NCI-H1694 treated with DMSO at 0.1 percent for 48 hours (cell line): ENCODE results near the gene ID1.

Experiments used
- DNase-seq: peaks from one replicate; lab custom pipeline; 2025; lab: John Stamatoyannopoulos, UW

The ID1 gene, protein sequence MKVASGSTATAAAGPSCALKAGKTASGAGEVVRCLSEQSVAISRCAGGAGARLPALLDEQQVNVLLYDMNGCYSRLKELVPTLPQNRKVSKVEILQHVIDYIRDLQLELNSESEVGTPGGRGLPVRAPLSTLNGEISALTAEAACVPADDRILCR

DNA sequence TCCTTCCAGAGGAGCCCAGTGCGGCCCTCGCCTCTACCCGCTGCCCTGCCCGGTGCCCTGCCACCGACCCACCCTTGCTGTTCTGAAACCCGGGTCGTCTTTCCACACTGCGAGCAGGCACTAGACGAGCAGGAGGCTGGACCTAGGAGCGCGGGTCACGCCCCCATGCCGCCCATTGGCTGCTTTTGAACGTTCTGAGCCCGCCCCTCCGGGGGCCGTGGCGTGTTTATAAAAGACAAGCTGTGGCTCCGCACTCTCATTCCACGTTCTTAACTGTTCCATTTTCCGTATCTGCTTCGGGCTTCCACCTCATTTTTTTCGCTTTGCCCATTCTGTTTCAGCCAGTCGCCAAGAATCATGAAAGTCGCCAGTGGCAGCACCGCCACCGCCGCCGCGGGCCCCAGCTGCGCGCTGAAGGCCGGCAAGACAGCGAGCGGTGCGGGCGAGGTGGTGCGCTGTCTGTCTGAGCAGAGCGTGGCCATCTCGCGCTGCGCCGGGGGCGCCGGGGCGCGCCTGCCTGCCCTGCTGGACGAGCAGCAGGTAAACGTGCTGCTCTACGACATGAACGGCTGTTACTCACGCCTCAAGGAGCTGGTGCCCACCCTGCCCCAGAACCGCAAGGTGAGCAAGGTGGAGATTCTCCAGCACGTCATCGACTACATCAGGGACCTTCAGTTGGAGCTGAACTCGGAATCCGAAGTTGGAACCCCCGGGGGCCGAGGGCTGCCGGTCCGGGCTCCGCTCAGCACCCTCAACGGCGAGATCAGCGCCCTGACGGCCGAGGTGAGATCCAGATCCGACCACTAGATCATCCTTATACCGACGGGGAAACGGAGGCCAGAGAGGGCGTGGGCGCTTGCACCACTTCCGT lies at the start of gene ID1:
TSS of gene ID1 (plus strand) at position 259 of the 871 bp plus-strand sequence. CDS start at position 358, 99 bp downstream.
- DNase-seq = peak; percentile 97

DNA sequence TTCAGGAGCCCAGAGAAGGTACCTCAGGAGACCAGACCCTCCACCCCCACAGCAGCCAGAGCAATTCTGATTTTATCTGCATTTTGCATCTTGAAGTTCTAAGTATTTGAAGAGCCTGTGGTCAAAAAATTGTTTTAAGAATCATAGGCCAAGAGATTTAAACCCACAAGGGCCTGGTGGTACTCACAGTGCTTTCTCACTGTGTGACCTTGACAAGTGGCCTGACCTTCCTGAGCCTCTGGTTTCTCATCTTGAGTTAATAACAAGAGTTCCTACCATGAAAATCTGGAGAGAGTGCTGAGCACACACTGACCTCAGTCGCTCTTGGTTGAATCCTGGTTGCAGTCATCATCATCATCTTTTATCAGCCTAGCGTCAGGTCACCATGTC lies 45.4 kb upstream of the ID1 start:
- DNase-seq = no peak

DNA sequence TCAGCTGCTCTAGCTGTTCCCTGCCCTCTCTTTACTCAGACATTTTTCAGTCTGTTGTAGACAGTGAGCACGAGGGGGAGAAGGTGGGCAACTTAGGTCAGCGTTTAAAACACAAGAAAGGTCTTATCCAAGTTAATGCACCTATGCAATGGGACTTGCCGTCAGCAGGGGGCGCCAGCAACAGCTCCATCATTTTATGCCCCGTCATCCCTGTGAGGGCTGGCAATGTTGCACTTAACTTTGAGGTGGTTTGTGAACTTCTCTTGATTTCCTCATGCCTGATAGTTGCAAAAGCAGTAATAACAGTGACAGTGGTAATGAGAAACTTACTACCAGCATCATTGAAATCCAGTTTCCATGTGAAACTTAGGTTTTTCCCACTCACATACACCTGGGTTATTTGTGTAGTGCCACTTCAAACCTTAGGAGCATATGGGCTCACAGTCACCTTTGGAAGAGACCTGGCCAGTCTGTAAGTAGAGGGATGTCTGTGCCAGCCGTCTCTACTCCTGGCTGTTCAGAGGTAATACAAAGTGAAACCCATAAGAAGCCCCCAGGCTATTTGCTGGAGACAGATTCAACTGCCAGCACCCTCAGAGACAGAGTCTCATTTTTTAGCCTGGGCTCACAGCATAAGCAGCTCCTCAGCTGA lies 44.9 kb upstream of the ID1 start:
- peak; percentile 46 for DNase-seq

DNA sequence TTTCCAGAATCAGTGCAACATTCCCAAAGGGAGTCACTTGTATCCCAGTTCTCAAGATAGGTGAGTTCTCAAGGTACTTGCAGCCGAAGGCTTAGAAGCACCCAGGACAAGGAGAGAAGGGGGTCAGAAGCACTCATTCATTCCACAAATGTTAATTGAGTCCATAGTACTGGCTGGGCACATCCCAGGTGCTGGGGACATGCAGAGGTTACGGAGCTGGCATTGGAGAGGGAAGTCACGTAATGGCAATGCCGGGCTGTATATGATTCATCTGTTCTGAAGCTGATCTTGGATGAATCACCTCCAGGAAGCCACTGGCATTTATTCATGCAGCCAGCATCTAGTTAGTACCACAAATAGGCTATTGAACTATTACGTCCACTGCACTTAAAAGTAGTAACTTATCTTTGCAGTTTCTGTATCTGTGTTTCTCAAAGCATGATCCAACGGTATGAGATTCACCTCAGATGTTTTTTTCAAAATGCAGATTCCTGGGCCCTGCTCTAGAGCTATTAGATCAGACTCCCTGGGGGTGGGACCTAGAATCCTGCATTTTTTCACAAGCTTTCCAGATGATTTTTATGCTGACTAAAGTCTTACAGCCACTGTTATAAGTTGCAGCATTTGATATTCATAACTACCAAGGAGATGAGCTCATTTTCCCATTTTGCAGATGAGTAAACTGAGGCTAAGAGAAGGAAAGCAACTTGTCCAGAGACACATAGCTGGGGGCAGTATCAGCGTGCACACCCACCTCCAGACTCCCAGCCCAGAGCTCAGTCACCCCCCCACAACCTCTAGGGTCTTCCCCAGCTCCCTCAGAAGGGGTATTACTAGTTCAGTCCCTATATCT lies 44.1 kb upstream of the ID1 start:
- DNase-seq = no peak

DNA sequence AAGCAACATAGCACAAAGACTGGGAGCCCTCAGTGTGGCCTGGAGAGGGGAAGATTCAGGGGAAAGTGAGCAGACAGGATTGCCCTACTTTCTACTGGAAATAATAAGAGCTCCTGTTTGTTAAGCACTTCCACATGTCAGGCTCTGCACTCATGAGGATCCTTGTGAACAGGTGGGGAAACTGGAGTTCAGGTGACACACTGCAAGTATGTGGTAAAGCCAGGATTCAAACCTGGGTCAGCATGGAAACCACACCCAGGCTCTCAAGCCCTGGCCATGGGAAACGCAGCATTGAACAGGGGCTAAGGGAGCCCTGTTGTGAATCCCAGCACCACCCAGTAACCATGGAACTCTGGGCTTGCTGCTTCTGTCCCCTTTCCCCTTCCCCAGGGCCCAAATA lies 42.8 kb upstream of the ID1 start:
- DNase-seq = no peak

DNA sequence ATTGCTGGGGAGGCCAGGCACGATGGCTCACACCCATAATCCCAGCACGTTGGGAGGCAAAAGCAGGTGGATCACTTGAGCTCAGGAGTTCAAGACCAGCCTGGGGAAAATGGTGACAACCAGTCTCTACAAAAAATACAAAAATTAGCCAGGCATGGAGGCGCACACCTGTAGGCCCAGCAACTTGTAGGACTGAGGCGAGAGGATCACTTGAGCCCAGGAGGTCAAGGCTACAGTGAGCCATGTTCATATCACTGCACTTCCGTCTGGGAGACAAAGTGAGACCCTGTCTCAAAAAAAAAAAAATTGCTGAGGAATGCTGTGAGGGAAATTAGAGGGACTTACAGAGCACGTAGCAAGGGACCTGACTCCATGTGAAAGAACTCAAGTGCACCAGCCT lies 40.8 kb upstream of the ID1 start:
- DNase-seq = no peak

DNA sequence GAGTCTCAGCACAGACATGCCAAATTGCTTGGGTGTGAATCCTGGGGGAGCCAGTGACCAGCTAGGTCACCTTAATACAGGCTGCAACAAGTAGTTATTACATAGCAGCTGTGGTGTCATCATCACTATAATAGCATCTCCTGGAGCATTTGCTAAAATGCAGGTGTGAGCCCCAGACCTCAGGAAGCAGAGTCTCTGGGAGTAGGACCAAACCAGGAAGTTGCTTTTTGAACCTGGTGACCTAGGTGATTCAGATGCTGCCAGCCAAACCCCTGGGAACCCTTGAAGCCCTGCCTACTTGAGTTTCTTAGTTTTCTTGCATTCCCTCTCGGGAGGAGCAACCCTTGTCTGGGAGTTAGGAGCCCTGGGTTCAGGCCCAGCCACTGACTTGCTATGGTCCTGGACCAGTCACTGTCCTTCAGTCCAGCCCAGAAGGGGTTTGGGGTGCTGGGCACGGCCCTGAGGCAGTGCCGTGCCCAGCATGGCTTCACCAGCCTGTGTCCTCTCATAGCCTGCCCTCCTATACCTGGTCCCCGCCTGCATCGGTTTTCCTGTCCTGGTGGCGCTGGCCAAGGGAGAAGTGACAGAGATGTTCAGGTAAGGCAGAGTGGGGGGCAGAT lies 39.3 kb upstream of the ID1 start:
- no peak for DNase-seq

DNA sequence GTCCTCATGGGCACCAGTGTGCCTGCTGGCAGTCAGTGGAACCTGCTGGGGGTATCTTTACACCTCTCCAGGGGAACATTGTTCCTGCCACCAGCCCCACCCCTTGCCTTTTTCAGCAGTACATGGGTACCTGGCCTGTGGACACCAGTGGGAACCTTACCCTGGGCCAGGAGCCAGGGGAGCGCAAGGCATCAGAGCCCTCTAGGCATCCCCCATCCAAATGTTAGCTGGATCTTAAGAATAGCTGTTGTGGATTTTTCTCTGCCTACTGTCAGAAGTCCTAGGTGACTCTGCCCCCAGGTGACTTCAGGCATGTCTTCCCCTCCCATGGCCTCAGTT lies 38.8 kb upstream of the ID1 start:
- DNase-seq = no peak

DNA sequence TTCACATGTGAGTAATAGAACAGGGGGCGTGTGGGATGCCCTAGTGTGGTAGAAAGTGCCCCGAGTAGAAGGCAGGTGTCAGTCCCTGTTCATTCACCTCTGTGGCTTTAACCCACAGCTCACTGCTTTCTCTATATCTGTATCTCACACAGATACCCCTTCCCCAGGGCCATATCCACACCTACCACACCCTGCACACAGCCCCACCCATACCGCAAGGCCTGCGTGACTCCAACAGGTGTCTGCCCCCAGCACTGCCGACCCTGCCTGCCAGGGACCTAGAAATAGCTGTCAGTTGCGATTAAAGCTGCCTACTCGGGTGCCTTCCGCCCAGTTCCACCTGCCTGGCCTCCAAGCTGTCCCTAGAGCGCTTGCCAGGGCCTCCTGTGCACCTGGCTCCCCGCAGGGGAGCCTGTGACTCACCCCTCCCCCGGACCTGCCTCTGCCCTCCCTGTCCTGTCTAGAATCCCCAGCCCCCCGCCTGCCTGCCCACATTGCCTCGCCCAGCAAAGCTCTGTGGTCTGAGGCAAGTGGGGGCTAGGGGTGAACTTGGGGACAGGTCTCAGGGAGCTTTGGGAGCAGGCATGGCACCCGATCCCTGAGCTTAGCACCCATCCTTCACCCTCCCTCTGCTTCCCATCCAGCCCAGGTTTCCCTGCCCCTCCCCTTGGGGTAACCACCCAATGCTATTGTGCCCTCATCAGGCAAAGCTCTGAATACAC lies 38.3 kb upstream of the ID1 start:
- DNase-seq = no peak

DNA sequence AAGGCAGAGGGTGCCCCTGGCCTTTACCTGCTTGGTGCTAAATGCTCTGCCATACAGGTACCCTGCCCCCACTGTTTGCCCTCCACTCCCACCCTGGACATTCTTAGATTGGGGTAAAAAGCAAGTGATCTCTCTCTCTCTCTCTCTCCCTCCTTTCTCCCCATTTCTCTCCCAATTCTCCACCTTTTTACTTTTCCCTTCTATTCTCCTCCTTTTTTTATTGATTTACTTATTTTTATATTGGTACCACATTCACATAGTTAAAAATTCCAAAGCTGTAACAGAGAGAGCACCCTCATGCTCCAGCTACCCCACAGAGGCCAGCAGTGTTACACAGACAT lies 37.7 kb upstream of the ID1 start:
- DNase-seq = no peak

DNA sequence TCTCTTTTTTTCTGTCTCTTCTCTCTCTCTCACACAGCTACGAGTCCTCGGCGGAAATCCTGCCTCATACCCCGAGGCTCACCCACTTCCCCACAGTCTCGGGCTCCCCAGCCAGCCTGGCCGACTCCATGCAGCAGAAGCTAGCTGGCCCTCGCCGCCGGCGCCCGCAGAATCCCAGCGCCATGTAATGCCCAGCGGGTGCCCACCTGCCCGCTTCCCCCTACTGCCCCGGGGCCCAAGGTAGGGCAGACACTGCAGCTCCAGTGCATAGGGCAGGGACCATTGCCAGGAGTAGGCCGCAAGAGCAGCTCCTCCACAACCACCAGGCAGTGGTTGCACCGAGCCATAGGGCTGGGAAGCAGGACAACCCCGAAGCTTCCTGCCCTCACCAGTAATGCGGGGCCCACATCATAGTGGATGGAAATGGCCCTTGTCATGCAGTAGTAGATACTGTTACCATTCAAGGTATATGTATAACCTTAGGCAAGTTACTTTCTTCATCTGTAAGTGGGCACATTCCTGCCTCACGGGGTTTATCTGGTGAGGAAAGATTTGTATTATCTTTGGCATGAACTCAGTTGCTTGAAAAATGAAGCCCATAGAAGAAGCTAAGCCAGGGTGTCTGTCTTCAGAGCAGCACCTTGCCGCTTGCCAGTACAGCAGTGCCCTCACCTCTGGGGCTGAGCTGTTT lies 36.9 kb upstream of the ID1 start:
- no peak for DNase-seq

DNA sequence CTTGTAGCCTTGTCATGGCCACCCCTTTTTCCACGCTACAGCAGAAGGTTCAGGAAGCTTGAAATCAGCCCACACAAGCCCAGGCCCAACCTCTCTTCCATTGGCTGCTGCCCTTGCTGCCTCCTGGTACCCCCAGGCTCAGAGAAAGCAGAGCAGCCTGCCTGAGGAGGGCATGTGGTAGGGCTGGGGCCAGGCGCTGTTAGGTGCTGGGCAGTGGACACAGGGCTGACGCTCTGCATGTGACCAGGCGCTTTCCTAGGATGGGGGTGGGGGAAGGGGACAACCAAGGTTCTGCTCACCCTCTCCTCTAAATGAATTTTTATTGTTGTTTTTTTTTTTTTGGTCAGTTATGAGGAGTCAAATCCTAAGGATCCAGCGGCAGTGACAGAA lies 36.3 kb upstream of the ID1 start:
- no peak for DNase-seq

DNA sequence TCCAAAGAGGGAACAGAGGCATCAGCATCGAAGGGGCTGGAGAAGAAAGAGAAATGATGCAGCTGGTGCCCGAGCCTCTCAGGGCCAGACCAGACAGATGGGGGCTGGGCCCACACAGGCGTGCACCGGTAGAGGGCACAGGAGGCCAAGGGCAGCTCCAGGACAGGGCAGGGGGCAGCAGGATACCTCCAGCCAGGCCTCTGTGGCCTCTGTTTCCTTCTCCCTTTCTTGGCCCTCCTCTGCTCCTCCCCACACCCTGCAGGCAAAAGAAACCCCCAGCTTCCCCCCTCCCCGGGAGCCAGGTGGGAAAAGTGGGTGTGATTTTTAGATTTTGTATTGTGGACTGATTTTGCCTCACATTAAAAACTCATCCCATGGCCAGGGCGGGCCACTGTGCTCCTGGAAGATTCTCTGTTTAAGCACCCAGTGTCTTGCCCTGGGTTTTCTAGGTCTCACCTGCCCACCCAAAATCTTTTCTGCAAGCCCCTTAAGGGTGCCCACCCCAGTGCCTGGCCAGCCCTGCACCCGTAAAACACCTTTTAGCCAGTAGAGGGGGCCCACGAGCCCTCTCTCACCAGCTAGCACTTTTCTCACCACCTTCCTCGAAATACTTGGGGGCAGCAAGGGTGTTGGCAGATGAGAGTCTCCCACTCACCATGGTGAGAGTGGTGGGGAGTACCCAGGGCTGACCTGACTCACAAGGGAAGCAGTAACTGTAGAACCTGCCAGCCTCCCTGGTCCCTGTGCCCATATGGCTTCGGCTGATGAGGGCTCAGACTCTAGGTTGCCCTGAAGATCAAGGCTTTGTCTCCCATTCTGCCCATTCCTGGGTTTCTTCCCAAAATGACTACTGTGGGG lies 35.7 kb upstream of the ID1 start:
- DNase-seq = peak; percentile 43

DNA sequence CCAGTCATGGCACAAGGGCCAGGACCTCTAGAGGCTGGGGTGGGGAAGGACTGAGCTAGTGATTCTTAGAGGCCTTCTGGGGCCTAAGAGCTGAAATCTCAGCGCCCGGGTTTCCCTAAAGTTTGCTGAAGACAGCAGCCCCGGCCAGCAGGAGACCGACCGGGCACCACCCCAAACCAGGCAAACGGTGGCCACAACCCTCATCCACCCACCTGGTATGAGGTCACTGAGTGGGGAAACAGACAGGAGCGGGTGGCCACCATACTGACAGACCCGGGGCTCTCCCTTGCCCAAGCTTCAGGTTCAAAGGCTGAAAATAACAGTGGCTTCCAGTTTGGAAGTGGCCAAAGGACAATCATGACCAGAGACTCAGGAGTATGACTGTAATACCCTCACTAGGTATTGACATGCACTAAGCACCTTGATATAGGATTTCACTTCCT lies 35.0 kb upstream of the ID1 start:
- DNase-seq = no peak

DNA sequence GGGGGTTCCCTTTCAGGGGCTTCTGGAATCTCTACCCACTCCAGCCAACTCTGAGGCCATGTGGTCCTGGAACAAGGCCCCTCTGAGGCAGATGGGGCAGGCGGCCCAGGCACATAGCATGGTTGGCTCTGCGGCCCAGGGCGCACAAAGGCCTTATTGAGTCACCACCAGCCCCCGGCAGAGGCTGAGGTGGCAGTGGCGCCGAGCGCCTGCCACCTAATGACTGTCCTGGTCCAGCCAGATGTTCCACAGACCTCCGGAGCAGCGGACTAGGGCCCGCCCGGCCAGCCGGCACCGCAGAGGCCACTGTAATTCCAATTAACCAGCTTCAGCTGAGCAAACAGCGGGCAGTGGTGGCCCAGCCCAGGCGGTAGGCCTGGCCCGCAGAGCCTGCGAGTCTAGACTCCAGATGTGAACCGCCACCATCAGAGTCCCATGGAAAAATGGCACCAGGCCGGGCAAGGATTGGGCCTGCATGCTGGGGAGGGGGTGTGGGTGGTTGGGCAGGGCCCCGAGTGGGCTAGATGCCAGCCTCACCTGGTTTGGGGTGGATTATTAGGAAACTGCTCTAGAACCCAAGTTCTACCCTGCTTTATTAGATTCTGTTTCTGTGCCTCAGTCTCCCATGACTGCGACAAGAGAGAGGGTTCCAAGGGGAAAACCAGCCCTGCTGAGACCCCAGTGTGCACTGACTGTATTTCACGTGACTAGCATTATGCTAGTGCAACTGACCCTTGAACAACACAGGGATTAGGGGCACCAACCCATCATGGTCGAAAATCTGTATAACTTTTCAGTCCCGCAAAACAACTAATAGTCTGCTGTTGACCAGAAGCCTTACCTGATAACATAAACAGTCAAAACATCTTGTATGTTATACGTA lies 34.1 kb upstream of the ID1 start:
- DNase-seq = no peak

DNA sequence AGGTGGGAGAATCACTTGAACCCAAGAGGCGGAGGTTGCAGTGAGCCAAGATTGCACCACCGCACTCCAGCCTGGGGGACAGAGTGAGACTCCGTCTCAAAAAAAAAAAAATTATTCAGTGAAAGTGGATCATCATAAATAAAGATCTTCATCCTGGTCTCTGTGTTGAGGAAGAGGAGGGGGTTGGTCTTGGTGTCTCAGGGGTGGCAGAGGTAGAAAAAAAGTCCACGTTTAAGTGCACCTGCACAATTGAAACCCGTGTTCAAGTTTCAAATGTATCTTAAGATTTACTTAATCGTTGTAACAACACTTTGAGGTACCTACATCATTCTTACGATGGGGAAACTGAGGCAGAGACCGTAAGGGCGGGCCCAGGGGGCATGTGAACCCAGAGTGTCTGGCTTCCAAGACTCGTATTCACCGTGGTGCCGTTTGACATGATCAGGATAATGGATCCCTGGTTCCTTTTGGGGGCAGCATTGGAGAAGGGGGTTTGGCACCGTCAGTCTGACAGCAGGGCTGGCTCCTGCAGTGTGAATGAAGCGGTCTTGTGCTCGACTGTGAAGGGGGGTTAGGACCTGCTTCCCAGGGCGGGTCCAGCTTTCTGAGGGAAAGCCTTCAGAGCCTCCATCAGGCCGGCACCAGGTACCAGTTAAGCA lies 32.9 kb upstream of the ID1 start:
- DNase-seq = peak; percentile 51

DNA sequence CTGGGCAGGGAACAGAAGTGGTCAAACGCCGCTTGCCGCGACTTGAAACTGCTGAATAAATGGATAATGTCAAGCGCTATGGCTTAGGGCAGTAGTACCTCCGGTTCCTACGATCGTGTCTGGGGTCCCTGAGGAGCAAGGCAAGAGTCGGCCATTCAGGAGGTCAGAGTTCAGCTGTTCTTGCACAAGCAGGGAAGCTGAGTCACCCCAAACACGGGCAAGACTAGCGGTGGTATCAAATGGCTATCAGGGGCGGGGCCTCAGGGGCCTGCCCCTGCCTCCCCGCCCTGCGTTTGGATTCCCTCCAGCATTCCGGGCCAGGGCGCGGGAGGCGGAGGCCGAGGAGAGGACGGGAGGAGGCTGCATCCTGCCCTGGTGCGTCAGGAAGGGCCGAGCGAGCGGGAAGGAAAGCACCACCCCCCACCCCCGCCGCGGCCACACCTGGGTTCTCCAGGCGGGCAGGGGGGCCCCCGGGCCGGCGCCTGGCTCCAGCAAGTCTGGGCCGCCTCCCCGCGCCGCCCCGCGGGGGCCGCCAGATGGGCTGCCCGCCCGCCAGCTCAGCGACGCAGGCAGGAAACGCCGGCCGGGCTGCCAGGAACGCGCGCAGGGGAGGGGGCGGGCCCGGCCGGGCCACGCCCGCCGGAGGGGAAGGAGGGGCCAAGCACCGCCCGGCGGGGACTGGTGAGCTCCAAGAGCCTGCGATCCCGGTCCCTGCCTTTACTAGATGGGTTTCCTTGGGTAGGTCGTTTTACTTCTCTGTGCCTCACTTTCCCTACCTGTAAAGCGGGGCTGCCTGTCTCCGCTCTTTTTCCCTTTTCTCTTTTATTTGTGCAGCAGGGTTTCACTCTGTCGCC lies 32.2 kb upstream of the ID1 start:
- peak; percentile 89 for DNase-seq
